ENCODE results near the gene NLRC5.
"Not testable (repeated sequence)": the region's sequence is repeated elsewhere in the genome, so short reads cannot be mapped to it uniquely, and the experiment has no call there.

NLRC5 gene

DNA sequence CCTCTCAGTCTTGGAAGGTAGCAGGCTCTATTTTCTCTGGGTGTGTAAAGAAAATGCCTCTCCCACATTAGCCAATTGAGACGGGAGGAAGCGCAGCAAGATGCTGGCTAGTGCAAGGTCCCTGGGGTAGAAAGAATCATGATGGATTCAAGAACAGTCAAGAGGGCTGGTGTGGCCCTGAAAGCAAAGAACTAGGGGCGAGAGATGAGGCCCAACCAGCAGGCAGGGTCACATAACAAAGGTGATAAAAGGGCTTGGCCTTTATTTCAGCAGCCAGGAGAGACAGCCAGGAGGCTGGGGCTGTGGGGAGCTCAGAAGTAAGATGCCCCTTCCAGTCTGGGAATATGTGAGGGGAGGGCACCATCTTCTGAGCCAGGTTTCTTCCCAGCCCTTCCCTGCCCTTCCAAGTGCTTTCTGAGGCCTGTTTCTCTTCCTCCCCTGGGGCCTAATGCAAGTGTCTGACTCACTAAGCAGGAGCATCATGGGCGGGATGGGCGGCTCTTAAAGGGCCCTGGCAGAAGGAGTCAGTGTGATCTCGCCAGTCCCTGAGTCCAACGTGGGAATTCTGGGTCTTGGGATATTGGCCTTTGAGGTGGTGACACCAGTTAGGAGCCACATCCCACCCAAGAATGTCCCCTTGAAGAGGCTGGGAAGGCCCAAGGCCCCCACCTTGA, 3.9 kb upstream of the NLRC5 start:
- no peak for DNase-seq

DNA sequence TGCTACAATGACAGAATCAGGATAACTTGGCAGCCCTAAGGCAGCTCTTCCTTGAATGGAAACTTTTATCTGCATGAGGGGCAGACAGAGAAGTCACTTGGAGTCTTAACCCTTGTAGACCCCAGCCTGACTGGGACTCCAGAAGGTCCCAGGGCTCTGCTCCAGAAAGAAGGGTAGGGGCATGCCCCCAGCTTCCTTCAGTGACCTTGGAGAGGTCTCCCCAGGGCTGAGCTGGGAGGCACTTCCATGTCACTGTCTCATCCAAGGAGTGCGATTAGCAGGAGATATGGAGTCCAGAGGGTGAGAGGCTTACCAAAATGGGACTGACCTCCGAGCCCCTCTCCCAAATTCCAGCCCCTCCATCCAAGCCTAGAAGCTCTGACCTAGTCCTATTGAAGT, 3.4 kb upstream of the NLRC5 start:
- no peak for DNase-seq

DNA sequence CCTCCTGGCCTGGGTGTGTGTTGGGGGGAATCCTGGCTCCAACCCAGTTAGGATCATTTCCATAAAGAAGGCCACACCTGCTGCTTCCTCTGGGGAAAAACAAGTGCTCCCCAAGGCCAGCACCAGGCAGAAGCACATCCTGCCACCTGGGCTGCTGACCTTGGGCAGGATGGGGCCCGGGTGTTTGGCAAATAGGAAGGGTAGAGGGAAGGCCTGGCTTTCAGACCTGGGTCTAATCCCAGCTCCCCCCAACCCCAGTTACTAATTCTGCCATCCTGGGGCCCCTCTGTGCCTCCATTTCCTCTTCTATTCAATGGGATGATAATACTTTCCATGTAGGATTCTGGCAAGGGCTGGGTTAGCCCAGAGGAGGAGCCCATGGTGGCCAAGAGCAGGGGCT, 3.0 kb upstream of the NLRC5 start:
- DNase-seq: no peak

DNA sequence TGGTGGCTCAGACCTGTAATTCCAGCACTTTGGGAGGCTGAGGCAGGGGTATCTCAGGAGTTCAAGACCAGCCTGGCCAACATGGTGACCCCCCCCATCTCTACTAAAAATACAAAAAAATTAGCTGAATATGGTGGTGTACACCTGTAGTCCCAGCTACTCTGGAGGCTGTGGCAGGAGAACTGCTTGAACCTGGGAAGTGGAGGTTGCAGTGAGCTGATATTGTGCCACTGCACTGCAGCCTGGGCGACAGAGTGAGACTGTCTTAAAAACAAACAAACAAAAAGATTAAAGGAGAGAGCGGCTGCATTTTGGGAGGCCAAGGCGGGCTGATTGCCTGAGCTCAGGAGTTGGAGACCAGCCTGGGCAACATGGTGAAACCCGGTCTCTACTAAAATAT, 2.4 kb upstream of the NLRC5 start:
- DNase-seq: not testable (repeated sequence)

DNA sequence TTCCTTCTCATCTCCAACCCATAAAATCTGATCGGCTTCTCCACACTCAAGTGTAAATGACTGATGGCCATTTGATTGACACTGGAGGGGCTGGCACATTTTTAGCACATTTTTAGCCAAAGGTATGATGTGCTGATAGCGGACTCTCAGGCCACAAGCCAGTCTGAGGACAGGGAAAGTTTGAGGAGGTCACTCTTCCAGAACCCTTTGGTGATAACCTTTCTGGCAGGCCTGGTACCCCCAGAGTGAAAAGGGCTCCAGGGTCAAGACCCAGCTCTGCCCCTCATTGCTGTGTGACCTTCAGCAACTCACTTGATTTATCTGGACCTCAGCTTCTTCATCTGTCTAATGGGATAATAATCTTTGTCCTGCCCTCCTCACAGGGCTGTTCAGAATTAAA, 1.7 kb upstream of the NLRC5 start:
- DNase-seq: no peak

DNA sequence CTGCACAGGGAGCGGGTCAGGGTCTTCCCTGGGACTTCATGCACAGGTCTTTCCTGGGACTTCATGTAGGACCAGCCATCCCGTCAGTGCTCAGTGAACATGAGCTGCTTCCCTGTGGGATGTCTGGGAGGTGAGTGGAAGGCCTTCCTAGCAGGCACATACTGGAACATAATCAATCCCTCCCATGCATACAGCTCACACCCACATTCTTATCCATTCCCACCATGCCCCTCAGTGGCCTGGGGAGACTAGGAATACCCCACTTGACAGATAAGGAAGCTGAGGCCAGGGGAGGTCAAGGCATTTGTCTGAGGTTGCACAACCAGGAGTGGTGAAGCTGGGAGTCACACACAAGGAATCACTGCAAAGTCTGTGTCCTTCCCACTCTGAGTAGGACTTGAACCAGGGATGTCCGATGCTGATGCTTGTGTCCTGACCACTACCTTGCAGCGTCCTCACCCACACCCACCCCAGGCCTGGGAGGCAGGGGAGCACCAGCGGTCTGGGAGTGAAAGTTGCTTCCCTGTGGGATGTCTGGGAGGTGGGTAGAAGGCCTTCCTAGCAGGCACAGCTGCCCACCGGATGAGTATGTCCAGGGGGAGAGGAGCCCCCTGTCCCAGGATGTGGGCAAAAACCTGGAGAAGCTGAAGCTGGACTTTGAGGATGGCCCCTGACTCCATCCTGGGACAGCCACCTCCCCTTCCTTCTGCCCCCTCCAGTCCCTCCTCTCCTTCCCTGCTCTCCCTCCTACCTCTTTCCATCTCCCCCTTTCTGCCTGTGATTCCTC, 1.0 kb upstream of the NLRC5 start:
- DNase-seq: no peak

DNA sequence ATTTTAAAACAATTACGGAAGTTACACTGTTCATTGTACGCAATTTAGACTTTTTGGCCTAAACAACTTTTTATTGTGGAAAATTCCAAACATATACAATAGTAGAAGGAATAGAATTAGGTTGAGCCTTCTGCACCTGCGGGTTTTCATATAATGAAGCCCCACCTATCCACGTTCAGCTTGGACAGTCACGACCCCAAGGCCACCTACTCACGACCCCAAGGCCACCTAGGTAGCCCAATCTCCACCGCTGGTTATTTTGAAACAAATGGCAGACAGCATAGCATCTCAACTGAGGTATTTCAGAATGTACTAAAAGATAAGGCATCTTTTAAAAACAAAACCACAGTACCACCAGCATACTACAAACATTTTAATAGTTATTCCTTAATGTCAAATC, 631 bp downstream of the NLRC5 start:
- DNase-seq: no peak

DNA sequence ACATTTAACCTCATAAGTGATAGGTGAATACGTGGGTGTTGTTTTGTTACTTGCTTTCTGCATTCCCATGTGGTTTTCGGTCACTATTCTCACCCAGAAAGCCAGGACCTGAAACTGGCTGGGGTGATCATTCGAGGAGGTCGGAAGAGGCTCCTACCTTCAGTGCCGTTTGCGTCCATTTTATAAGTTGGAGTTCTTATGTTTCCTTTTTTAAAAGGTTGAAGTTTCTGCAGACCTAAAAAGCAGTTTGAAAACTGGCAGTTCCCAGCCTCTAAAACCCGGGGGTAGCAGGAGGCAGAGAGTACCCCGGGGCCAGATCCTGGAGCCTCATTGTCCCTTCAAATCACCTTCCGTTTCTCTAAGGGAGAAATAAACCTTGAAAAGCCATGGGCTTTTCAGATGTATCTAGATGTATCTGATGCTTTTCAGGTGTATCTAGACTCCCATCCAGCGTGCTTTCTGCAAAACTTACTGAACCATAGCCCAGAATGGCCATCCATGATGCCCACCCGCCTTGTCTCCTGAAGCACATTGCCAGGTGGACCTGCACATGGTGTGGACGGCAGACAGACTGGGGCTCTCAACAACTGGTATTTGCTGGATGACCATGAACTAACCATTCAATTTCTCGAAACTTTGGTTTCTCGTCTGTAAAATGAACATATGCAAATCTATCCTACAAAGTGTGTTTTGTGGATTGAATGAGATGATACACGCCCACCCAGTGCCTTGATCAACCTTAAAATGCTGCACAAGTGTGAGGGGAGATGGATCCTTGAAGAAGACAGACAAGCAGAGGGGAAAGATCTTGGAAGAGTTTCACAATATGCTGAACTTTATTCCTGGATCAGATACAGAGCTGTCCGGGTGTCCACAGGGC, 1.3 kb downstream of the NLRC5 start:
- DNase-seq: no peak

DNA sequence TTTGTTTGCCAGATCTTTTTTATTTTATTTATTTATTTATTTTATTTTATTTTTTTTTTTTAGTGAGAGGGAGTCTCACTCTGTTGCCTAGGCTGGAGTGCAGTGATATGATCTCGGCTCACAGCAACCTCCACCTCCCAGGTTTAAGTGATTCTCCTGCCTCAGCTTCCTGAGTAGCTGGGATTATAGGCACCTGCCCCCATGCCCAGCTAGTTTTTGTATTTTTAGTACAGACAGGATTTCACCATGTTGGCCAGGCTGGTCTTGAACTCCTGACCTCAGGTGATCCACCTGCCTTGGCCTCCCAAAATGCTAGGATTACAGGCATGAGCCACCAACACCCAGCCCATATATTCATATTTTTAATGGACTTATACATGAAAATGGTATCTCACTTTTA, 3.1 kb downstream of the NLRC5 start:
- DNase-seq: not testable (repeated sequence)

DNA sequence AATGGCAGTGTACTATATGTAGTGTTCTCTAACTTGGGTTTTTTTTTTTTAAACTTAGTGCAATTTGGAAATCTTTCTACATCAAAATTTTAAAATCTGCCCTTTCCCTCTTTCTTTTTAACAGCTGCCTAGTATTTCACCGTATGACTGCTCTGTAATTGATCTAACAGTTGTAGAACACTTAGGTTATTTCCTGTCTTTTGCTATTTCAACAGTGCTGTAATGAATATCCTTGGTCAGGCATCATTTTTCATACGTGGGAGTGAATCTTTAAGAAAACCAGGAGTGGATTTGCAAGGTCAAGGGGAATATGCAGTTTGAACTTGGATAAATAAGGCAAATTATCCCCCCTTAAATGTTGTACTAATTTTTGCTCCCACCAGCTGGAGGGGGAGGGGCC, 3.8 kb downstream of the NLRC5 start:
- no peak for DNase-seq

DNA sequence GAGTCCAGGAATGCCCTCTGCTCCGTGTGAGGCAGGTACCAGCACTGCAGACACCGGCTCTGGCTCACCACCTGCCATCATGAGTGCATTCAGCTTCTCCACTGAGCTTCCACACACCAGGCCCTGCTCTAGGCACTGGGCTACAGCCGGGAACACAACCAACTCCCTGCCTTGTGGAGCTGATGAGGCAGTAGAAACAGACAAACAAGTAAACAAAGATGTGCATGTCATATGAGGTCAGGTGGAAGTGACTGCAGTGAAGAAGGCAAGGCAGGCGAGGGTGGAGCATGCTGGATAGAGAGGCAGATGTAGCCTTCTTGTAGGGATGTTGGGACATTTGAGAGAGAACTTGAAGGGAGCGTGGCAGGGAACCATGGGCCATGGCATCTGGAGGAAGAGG, 5.0 kb downstream of the NLRC5 start:
- DNase-seq: no peak

DNA sequence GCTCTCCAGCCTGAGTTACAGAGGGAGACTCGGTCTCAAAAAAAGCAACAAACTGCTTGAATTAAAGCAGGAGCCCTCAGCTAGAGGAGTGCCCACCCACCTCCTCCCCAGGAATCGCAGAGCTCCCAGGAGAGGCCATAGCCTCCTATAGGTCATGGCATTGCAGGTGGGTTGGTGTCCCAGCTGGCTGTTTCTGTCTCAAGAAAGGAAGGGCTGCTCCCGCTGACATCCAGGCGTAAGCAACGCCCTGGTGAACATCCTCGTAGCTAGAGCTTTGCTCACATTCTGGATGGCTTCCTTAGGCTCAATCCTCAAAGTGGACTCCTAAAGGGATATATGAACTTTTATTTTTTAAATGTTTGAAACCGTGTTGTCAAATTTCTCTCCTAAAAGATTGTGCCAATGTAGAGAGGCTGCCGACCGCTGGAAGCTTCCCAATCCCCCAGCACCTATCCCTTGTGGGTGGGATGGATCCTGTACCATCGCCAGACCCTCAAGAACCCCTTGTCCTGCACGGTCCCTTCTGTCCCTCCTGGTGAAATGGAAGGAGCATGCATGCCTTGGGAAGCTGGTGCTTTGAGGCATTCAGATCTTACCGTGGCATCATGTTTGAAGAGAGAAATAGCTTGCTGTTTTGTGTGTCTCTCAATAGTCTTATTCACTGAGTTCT, 5.9 kb downstream of the NLRC5 start:
- no peak for DNase-seq

DNA sequence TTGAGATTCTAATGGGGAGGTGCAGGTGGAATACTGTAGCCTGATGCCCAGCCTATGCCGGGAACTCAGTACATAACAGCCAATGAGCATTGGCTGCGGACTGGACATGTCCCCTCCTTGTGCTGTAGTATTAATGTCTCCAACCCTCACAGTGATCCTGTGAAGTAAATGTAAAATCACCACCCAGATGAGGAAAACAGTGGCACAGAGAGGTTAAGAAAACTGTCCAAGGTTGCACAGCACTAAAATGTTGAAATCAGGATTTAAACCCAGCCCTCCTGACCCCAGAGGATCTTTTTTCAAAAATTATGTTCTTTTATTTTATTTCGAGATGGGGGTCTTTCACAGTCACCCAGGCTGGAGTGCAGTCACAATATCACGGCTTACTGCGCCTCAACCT, 7.9 kb downstream of the NLRC5 start:
- no peak for DNase-seq

DNA sequence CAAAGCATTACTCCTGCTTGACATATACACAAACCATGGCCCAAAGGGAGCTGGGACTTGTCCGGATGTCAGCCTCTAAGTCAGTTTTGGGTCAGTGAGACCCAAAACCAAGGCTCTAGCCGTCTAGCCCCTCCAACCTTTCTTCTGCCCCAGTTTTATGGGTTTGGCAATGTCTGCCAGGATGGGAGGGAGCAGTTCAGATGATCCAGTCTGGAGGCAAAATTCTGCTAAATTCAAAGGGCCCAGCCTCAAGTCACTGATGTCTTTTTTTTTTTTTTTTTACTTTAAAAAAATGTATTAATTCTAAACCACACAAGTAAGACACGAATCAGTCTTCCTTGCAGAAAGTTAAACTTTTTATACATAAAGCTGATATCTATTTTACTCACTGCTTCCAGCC, 8.6 kb downstream of the NLRC5 start:
- DNase-seq: no peak

DNA sequence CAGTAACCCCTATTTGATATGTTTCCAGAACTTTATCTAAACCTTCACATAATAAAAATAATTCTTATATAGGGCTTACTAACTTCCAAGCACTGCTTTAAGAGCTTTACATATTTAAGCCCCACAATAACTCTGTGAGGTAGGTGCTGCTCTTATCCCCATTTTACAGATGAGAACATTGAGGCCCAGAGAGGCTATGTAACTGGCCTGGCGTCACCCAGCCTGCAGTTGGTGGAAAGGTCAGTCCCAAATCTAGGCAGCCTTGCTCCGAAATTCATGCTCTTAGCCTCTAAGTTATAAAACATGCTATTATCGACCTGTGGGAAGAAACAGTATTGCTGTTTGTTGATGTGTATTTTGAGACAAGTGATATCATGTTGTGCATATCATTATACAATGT, 9.0 kb downstream of the NLRC5 start:
- DNase-seq: no peak

DNA sequence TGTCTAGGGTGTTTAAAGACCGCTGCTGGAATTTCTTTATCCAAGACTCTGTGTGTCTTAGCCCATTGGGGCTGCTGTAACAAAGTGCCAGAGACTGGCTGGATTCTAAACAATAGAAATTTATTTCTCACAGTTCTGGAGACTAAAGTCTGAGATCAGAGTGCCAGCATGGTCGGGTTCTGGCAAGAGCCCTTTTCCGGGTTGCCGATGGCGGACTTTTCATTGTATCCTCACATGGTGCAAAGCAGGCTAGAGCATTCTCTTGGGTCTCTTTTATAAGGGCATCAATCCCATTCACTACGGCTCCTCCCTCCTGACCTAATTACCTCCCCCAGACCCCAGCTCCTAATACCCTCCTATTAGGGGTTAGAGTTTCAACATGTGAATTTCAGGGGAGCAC, 9.5 kb downstream of the NLRC5 start:
- DNase-seq: no peak

DNA sequence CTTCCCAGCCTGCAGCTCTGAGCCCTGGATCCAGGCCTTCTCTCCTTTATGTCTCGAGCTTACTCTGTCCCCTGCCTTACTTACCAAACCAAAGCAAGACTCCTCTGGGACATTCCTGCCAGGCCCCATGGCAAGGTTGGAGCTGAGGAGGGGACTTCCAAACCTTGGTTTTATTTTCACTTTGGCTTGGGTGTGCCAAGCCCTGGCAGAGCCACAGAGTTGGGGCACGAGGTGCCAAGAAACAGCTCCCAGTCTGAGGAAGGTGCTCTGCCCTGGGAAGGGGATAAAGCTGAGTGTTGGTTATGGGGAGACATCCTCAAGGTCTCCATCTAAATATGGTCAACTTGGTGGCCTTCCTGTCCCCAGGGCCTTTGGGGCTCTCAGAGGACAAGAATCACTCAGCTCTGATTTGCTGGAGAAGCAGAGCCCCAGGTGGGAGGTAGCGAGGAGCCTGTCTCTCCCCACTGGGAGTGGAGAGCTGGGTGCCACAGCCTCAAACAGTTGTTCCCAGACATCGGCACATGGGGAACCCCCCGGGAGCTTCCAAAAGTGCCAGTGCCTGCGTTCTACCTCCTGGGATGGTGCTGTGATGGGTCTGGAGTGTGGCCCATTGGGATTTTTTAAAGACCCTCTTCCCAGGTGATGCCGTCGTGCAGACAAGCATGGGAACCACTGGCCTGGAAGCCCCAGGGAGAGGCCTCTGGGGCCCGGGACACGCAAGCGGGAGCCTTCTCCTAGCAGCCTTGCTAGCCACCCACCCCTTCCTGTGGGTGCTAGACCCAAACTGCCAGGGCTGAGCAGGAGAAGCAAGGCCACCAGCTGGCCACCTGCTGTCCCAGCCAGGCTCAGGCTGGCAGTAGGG, 10.3 kb downstream of the NLRC5 start:
- no peak for DNase-seq

DNA sequence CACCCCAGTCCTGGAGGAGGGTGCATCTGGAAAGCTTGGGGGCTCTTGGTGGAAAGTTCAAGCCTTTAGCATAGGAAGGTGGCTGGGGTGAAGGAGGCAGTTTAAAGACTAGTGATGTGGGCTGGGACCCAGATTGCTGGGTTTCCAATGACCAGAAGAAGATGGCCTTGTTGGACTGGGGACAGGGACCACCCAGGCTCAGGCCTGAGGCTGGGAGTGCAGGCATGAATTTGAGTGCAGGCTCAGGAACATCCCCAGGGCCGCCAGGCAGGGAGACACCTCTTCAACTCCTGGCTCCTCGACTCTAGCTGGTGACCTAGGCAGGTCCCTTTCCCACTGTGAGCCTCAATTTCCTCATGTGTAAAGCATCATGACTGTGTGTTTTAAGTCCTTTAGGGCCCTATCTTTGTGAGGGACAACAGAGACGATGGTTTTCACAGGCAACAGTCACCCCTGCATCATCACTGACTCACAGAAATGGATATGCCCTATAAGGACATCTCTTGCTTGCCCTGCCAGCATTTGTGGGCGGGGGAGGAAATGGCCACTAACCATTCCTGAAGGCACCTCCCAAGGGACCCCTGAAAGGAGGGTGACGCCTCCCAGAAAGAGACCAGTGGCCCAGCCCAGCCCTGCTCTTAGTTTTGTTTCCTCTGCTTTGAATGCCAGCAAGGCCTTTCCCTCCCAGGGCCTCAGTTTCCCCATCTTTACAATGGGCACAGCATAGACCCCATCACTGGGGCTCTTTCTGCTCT, 11.1 kb downstream of the NLRC5 start:
- DNase-seq: no peak

DNA sequence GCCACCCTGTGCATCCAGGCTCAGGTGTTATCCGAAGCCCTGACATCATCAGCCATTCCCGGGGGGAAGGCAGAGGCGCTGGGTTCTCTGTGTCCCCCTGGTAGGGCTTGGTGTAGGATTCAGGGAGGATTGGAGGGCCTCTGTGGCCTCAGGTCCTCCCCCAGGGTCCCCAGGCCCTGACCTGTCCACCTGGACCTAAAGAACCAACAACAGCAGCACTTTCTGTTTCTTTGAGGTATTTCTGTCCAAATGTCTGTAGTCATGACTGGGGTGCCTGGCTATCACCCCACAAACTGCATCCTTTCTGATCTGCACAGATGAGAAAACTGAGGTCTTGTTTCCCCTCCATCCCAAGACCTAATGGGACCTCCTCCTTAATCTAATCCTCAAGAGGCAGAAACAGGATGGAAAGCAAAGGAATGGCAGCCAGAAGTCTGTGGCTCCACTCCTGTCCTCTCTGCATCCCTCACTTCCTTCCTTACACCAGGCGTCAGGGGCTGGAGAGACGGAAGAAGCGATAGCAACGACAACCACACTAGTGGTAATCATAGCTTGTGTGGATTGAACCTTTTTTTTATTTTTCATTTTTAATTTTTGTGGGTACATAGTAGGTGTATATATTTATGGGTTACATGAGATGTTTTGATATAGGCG, 11.8 kb downstream of the NLRC5 start:
- DNase-seq: no peak

DNA sequence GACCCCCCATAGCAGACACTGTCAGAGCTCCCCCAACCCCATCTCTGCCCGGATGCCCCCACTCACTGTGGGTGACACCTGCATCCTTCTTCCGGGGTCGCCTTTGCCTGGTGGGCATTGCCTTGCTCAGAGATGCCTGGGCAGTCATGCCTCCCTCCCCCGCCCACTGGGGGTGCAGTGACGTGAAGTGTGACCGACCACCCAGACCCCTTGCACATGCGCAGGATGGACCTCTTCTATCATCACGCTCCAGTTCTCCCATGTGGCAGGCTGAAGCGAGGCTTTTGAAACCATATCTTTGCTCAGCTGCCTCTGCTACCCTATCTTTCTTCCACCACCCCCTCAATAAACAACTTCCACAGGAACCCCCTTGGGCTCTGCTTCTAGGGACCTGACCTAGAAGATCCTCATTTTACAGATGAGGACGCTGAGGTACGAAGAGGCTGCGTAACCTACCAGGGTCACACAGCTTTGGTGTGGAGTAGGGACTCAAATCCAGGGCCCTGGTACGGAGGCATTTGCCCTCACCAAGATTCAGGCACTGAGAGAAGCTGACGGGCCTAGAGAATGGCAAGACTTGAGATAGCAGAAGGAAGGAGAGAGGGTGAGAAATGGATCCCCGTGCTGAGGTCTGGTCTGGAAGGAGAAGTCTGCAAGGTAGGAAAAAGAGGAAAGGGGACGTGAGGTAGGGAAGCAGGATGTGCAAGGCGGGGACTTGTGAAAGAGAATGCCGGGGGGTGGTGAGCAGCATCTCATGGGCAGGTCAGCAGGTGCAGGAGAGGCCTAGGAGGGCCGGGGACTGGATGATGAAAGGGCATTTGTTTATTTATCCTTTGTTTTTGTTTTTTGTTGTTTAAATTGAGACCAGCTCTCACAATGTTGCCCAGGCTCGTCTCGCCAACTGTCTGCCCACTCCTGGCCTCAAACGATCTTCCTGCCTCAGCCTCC, 14.4 kb downstream of the NLRC5 start:
- no peak for DNase-seq

Data from NCI-H524 treated with DMSO at 0.1 percent for 48 hours (cell line).